Psoas muscle (tissue), 8 donors: Measurements from ENCODE around the gene CFAP97D2. TPM values are rescaled to one million over a fixed set of nuclear protein-coding genes. Genes with fewer than 3 reads are reported as not detected.
"Not testable (repeated sequence)": the region's sequence is repeated elsewhere in the genome, so short reads cannot be mapped to it uniquely, and the experiment has no call there.

Experiments used
- ATAC-seq, 4 donors: fragments of 200-7000 bp; cut with Tn5 transposase; one replicate each; pipeline ENCODE4 v1.9.1; 2020; ENCODE audit warnings: moderate library complexity in 3 of 4, mild to moderate bottlenecking in 2 of 4
- DNase-seq, 2 donors: peaks; one replicate each; pipeline ENCODE4 v3.0.0-alpha.2; 2020
- H3K27ac ChIP-seq: fragments of 200-600 bp; one replicate; pipeline ENCODE4 v1.8.0; 2022
- H3K27me3 ChIP-seq, 3 donors: fragments of 200-600 bp in 1 of 3; one replicate each; pipeline versions ENCODE4 v1.6.1 to v1.8.0; 2013 to 2022; ENCODE audit warnings: low read length in 2 of 3, mild to moderate bottlenecking in 2 of 3, moderate library complexity in 1 of 3; ENCODE audit not compliant: insufficient read depth in 3 of 3
- H3K36me3 ChIP-seq, 2 donors: fragments of 200-600 bp in 1 of 2; one replicate each; pipeline versions ENCODE4 v1.6.1 to v1.8.0; 2013 to 2022; ENCODE audit warnings: low read depth in 1 of 2, mild to moderate bottlenecking in 1 of 2, moderate library complexity in 1 of 2; ENCODE audit not compliant: insufficient read depth in 1 of 2
- H3K4me1 ChIP-seq: fragments of 200-600 bp; one replicate; pipeline ENCODE4 v1.8.0; 2022
- H3K4me3 ChIP-seq: fragments of 200-600 bp; one replicate; pipeline ENCODE4 v1.8.0; 2022; ENCODE audit warnings: mild to moderate bottlenecking
- H3K9me3 ChIP-seq: fragments of 200-600 bp; one replicate; pipeline ENCODE4 v1.8.0; 2022
- WGBS, 3 donors: extraction: QIAGEN DNeasy Blood & Tissue Kit; methylation state at CpG; one replicate each; pipeline versions ENCODE4 v1.1.6 to v1.1.7; 2013; 5-methylcytosine and 5-hydroxymethylcytosine counted together
- intact Hi-C, 2 donors: fragments of 100-400 bp; cut with DNase I; formaldehyde crosslinking; loops; one replicate each; pipeline versions ENCODE4 v1.11.0 to v1.14.2; 2022
- polyA plus RNA-seq, 3 donors: library from polyadenylated mRNA; stranded (reverse); fragments of 200-250 nt; gene quantifications; one replicate each; pipeline ENCODE4 v1.2.3, GENCODE V29; 2013
- total RNA-seq, 4 donors: library from RNA; stranded (reverse); fragmentation: NEBNext Ultra II Directional in 2 of 4; extraction: Animal tissue kit (Norgen Biotek cat#: 25700) in 2 of 4; gene quantifications; one replicate each; pipeline versions ENCODE4 v1.2.1 to v1.2.4, GENCODE V29; 2021 to 2023
- TF ChIP-seq, protein P1 (sequence below): fragments of 200-600 bp; IDR thresholded peaks from one replicate; pipeline ENCODE4 v1.8.0; 2022; ENCODE audit warnings: antibody characterized with exemption
- donor health status: healthy with polysubstance abuse.
- donor health status: DM: no; HTN: no; CAD: no; lungs with moderate emphysema.
- donor health status: Bipolar disorder and iron deficiency.
- donor health status: healthy.
- donor health status: DM: yes; HTN: yes; CAD: no.
- donor health status: DM: no; HTN: no; CAD: no.
- donor health status: DM: no; HTN: no; CAD: no.
- donor health status: DM: yes; HTN: yes; CAD: no.

CFAP97D2 gene
- total and polyA plus RNA-seq, 7 donors = 0.09 TPM; not detected in 6

DNA sequence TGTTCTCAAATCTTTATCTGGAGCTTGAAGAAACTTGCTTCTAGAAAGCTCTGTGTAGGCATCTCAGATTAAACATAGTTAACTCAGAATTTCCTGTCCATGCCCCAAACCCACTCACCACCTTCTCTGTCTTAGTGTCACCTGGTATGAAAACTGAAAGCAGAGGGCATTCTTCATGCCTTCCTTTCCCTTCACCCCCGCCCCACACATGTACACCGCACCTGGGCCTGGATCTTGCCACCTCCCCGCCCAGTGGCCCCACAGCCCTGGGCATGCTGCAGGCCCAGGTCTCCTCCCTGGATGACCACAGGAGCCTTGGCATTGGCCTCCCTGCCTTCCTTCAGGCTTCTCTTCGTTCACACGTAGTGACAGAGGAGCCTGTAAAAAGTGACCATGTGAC, 15.8 kb downstream of the CFAP97D2 start:
- ATAC-seq = no peak
- 72 to 82% (median 78%) methylated on average over 5 of the region's 5 CpGs for WGBS, 3 donors
- Histone ChIP-seq H3K4me3 (no peak overlapping the region), H3K27me3 (peaks cover 0 to 8% (median 5%) of the 10 kb centered on the region in 3 donors), H3K9me3 (no peaks in the 10 kb centered on the region), H3K36me3 (no peaks in the 10 kb centered on the region), H3K4me1 (no peaks in the 10 kb centered on the region), H3K27ac (no peak overlapping the region)
- TF ChIP-seq, protein P1, sequence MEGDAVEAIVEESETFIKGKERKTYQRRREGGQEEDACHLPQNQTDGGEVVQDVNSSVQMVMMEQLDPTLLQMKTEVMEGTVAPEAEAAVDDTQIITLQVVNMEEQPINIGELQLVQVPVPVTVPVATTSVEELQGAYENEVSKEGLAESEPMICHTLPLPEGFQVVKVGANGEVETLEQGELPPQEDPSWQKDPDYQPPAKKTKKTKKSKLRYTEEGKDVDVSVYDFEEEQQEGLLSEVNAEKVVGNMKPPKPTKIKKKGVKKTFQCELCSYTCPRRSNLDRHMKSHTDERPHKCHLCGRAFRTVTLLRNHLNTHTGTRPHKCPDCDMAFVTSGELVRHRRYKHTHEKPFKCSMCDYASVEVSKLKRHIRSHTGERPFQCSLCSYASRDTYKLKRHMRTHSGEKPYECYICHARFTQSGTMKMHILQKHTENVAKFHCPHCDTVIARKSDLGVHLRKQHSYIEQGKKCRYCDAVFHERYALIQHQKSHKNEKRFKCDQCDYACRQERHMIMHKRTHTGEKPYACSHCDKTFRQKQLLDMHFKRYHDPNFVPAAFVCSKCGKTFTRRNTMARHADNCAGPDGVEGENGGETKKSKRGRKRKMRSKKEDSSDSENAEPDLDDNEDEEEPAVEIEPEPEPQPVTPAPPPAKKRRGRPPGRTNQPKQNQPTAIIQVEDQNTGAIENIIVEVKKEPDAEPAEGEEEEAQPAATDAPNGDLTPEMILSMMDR = no peak
- DNase-seq = no peak
- intact Hi-C loops = no loop called here

DNA sequence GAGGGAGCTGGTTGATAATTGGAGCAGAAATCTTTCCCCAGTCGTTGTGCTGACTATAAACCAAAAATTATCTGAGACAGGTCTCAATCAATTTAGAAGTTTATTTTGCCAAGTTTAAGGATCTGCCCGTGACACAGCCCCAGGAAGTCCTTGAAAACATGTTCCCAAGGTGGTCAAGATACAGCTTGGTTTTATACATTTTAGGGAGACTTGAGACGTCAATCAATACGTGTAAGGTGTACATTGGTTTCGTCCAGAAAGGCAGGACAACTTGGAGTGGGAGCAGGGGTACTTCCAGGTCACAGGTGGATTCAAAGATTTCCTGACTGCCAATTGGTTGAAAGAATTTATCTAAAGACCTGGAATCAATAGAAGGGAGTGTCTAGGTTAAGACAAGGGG, 17.6 kb downstream of the CFAP97D2 start:
- H3K27ac ChIP-seq = no peak overlapping the region
- intact Hi-C loops = no loop called here
- H3K27me3 ChIP-seq = peaks cover 0 to 24% (median 9%) of the 10 kb centered on the region in 3 donors
- WGBS, 3 donors = 71 to 82% (median 75%) methylated on average over 5 of the region's 5 CpGs
- DNase-seq = no peak
- no peak overlapping the region for H3K4me3 ChIP-seq
- H3K9me3 ChIP-seq = no peaks in the 10 kb centered on the region
- H3K4me1 ChIP-seq = no peaks in the 10 kb centered on the region
- no peak for ATAC-seq
- H3K36me3 ChIP-seq = no peaks in the 10 kb centered on the region
- TF ChIP-seq, protein P1 = no peak

DNA sequence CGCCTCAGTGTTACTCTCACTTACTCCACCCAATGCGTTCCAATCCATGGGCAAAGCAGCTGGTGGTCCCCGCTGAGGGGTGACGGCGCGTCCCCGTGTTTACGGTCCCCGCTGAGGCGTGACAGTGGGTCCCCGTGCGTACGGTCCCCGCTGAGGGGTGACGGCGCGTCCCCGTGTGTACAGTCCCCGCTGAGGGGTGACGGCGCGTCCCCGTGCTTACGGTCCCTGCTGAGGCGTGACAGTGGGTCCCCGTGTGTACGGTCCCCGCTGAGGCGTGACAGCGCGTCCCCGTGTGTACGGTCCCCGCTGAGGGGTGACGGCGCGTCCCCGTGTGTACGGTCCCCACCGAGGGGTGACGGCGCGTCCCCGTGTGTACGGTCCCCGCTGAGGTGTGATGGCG, 19.5 kb downstream of the CFAP97D2 start:
- DNase-seq (no peak), ATAC-seq (no peak)
- Histone ChIP-seq H3K36me3 (no peaks in the 10 kb centered on the region), H3K27ac (no peak overlapping the region), H3K27me3 (peaks cover 0 to 33% (median 9%) of the 10 kb centered on the region in 3 donors), H3K4me1 (no peaks in the 10 kb centered on the region), H3K9me3 (no peaks in the 10 kb centered on the region), H3K4me3 (no peak overlapping the region)
- WGBS, 3 donors = 56 to 98% (median 97%) methylated on average over 11 to 47 of the region's 47 CpGs
- intact Hi-C loops = no loop called here
- TF ChIP-seq, protein P1 = no peak

DNA sequence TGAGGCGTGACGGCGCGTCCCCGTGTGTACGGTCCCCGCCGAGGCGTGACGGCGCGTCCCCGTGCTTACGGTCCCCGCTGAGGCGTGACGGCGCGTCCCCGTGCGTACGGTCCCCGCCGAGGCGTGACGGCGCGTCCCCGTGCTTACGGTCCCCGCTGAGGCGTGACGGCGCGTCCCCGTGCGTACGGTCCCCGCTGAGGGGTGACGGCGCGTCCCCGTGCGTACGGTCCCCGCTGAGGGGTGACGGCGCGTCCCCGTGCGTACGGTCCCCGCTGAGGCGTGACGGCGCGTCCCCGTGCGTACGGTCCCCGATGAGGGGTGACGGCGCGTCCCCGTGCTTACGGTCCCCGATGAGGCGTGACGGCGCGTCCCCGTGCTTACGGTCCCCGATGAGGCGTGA, 20.5 kb downstream of the CFAP97D2 start:
- H3K4me1 ChIP-seq, H3K4me3 ChIP-seq, ATAC-seq, H3K27ac ChIP-seq, intact Hi-C loops, H3K36me3 ChIP-seq, DNase-seq, H3K9me3 ChIP-seq: not testable (repeated sequence)
- peaks cover 0 to 33% (median 9%) of the 10 kb centered on the region in 3 donors for H3K27me3 ChIP-seq
- 7 to 51% (median 12%) methylated on average over 40 to 66 of the region's 75 CpGs for WGBS, 3 donors

DNA sequence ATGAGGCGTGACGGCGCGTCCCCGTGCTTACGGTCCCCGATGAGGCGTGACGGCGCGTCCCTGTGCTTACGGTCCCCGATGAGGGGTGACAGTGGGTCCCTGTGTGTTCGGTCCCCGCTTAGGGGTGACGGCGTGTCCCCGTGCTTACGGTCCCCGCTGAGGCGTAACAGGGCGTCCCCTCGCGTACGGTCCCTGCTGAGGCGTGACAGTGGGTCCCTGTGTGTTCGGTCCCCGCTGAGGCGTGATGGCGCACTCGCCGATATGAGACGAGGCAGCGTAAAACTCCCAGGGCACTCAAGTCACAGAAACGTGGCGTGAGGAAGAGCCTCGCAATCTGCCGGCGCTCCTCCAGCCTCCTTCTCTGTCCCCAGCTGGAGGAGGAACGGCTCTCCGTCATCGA, 20.9 kb downstream of the CFAP97D2 start:
- 5 to 49% (median 6%) methylated on average over 28 to 42 of the region's 42 CpGs for WGBS, 3 donors
- Histone ChIP-seq H3K4me1 (no peaks in the 10 kb centered on the region), H3K4me3 (peak overlapping the region; percentile 27), H3K9me3 (no peaks in the 10 kb centered on the region), H3K27me3 (peaks cover 0 to 33% (median 9%) of the 10 kb centered on the region in 3 donors), H3K27ac (no peak overlapping the region), H3K36me3 (no peaks in the 10 kb centered on the region)
- intact Hi-C loops = no loop called here
- TF ChIP-seq, protein P1 = no peak
- no peak for DNase-seq
- peak in 1 of 4 donors; percentile 35 for ATAC-seq
